GM15510 (cell line): Measurements from ENCODE around the gene TXNRD2.

ENCODE experiments used
- POLR2A ChIP-seq: IDR thresholded peaks from 3 replicates; pipeline ENCODE4 v1.6.1; 2011; ENCODE audit warnings: borderline replicate concordance; ENCODE audit not compliant: insufficient read length; ENCODE audit errors: extremely low read depth

TXNRD2 gene

GRCh38 chr22:19848298-19849224 is 93.1 kb downstream of the TXNRD2 start:
- TF ChIP-seq POLR2A = no peak

DNA sequence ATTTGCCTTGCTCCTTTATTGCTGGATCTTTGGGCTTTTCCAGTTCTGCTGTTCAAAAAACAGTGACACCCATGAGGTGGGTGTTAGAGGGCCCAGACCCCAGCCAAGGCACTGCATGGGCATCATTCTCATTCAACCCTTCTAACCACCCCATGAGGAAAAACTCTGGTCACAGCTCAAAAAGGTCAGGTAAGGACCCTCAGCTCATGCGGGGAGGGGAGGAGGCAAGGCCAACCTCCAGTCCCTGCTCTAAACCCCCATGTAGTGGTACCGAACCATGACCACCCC is 94.3 kb downstream of the TXNRD2 start:
- no peak for TF ChIP-seq POLR2A

DNA sequence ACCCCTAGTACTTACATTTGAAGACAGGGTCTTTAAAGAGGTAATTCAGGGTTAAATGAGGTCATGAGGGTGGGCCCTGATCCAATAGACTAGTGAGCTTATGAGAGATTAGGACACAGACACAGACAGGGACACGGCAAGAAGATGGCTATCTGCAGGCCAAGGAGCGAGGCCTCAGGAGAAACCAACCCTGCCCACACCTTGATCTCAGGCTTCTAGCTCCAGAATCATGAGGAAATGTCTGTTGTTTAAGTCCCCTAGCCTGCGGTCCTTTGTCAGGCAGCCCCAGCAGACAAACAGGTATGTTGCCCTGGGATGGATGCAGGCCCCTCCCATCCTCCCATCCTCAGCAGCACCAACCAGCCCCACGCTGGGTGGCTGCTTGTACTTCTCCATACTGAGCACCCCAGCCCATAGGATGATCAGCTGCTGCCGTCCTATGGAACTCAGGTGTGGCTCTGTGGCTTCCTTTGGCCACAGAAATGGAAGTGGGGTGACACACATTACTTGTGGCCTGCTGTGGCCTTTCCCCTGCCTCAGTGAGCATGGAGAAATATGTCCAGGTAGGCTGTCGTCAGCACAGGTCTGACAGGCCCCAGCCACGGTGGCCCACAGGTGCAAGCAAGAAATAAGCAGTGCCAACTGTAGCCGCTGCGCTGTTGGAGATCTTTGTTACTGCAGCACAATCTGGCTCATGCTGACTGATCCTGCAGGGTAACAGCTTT is 94.8 kb downstream of the TXNRD2 start:
- no peak for TF ChIP-seq POLR2A

- no peak for TF ChIP-seq POLR2A
These were observed 96.4 kb downstream of the TXNRD2 start for GRCh38 chr22:19845054-19845722.

GRCh38 chr22:19844377-19845053 is 97.1 kb downstream of the TXNRD2 start:
- TF ChIP-seq POLR2A = no peak

DNA sequence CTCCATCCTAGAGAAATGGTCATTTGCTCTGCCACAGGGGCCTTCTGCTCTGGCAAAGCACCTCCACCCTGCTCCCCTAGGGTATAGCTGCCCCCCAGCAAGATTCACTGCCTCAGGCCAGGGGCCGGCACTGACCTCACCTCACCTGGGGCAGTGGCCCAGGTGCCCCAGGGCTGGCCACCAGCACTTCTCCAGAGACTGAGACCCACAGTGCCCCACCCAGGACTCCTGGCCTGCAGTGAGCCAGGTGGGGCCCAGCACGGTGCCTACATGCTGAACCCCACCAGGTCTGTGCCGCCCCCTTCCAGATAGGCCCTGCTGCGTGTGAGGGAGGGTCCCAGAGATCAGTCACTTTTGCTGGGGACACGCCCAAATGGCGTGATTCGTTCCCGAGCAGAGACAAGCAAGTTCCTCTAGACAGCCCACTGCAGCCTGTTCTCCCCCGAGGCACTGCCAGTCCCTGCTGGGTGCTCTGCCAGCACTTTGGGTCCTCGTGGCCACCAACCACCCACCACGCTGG is 97.7 kb downstream of the TXNRD2 start:
- TF ChIP-seq POLR2A = no peak

GRCh38 chr22:19843107-19843856 is 98.3 kb downstream of the TXNRD2 start:
- no peak for TF ChIP-seq POLR2A

GRCh38 chr22:19842393-19843106 is 99.1 kb downstream of the TXNRD2 start:
- no peak for TF ChIP-seq POLR2A

DNA sequence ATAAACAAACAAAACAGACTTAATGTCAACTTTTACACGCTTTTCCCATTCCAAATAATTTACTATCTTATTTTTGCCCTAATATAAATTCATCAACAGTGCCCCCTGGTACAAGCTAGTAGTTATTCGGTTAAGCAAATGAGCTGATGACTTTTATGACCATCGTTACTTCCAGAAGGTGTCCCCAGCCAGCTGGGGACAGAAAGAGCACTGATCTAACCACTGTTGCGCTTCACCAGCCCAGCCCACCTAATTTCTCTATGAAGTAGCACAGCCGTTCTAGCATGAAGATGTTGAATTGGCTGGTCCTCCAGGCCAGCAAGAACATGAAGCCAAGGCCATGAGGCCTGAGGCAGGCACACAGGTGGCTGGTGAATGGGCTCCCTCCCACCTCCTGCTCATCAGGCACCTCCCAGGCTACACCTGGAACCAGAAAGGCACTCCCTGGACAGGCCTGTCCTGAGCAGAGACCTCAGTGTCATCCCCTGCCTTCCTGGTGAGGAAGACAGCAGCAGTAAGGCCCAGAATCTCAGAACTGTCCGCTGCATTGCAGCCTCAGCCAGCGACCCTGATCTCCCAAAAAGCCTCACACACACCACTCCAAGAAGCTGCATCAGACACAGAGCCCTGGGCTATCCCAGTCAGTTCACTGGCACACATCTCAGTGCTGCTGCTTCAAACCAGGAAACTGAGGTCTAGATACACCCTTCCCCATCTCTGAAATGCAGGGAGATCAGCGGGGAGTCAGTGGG is 99.8 kb downstream of the TXNRD2 start:
- no peak for TF ChIP-seq POLR2A

DNA sequence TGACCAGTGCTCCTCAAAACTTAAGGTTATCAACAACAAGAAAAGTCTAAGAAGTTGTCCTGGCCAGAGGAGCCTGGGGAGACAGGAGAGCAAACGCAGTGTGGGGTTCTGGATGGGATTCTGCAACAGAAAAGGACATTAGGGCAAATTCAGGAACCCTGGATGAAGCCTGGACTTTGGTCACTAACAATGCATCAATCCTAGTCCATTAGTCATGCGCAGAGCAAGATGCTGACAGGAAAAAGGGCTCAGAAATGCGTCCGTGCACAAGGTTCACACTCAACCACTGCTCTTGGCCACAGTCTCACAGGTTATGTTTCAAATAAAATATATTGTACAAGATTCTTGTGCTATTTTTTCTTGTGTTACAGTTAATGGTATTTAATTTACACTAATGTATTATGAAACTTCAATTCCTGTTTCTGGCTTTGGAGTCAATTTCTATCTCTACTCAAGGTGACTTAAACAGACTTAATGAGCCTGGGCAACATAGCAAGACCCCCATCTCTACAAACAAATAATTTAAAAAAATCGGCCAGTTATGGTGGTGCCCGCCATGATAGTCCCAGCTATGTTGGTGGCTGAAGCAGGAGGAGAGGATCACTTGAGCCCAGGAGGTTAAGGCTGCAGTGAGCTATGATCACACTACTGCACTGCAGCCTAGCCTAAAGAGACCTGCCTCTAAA is 100.5 kb downstream of the TXNRD2 start:
- TF ChIP-seq POLR2A = no peak

- no peak for TF ChIP-seq POLR2A
These were observed 101.6 kb downstream of the TXNRD2 start for GRCh38 chr22:19840059-19840458.

DNA sequence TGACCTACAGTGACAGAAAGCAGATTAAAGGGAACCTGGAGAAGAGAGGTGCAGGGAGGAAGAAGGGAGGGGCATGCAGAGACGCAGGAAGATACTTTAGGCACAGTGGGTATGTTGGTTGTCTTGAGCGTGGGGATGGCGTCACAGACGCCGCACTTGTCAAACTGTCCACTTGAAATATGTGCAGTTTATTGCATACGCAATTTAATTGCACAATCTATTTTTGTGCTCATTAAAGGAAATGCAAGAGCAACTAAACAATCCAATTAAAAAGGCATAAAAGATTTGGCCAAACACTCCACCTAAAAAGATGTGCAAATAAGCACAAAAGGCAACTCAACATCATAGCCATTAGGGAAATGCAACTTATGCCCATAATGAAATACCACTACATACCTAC is 103.7 kb downstream of the TXNRD2 start:
- TF ChIP-seq POLR2A = no peak
